Measurements from ENCODE around the gene ABI3BP.

ABI3BP gene

DNA sequence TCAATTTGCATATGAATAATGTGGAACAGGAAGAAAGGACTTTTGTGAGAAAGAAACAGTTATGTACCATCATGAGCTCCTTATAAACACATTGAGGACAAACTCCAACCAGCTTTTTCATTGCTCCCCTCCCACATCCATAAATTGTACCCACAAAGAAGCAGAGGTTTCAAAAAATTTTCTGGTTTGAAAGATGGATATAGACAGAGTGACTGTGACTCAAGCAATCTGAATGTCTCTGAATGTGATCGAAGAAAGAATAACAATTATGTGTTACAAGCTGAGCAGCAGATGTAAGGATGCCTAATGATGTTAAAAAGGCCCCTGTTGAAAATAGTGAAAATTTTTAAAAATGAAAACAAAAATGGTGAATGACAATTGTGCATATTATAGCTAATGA, 156.6 kb downstream of the ABI3BP start:
- no peak overlapping the region for H3K9ac ChIP-seq (ENCODE audit: low read depth, low read length)
- no peaks in the 10 kb centered on the region for H3K36me3 ChIP-seq (ENCODE audit: insufficient read depth, low read length)
- H3K9me3 ChIP-seq (ENCODE audit: control insufficient read depth, insufficient read depth, low read length) = no peaks in the 10 kb centered on the region; the same call in 1 of the 2 replicates
- 0 out of 2 replicates have a peak, but pooled peaks cover 3% of the 10 kb centered on the region for H3K4me1 ChIP-seq (ENCODE audit: insufficient read depth, low read length)

DNA sequence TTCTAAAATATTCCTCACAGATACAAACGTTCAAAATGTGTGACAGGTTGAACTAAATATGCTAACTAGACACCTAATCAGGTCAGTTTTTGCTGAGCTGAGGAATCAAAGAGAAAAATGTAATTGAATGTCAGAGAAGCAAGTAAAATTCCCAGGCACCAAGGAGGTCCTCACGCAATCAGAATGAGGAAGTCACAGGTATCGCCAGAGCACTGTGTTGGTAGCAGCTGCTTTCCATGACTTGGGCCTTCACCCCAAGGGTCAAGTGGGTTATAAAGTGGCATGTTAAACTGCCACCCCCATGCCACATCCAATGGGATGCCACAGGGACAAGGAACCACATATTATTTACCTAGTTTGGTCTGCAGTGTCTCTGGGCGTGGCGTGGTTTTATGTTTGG, 158.9 kb downstream of the ABI3BP start:
- 0 out of 2 replicates have a peak, but pooled peaks cover 3% of the 10 kb centered on the region for H3K4me1 ChIP-seq (ENCODE audit: insufficient read depth, low read length)
- no peaks in the 10 kb centered on the region; the same call in 1 of the 2 replicates for H3K9me3 ChIP-seq (ENCODE audit: control insufficient read depth, insufficient read depth, low read length)
- no peak overlapping the region for H3K9ac ChIP-seq (ENCODE audit: low read depth, low read length)
- H3K36me3 ChIP-seq (ENCODE audit: insufficient read depth, low read length) = no peaks in the 10 kb centered on the region

DNA sequence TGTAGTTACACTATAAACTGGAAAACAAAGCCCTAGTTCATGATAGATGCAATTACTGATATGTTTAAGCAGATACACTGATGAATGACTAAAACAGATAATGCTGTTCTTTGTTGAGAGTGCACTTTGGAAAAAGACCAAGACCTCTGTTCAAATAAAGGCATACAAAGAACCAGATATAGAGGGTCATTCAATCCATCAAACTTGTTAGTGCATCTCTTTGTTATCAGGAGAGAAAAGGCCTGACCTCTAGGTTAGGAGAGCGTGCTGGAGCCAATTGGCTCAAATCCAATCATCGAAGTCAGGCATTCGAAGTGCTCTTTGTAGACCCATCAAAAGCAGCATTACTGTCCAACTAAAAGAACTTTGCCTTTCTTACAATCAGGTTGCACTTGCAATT, 159.7 kb downstream of the ABI3BP start:
- Histone ChIP-seq H3K36me3 (ENCODE audit: insufficient read depth, low read length) (no peaks in the 10 kb centered on the region), H3K9me3 (ENCODE audit: control insufficient read depth, insufficient read depth, low read length) (no peaks in the 10 kb centered on the region; the same call in 1 of the 2 replicates), H3K4me1 (ENCODE audit: insufficient read depth, low read length) (0 out of 2 replicates have a peak, but pooled peaks cover 3% of the 10 kb centered on the region), H3K9ac (ENCODE audit: low read depth, low read length) (no peak overlapping the region)

DNA sequence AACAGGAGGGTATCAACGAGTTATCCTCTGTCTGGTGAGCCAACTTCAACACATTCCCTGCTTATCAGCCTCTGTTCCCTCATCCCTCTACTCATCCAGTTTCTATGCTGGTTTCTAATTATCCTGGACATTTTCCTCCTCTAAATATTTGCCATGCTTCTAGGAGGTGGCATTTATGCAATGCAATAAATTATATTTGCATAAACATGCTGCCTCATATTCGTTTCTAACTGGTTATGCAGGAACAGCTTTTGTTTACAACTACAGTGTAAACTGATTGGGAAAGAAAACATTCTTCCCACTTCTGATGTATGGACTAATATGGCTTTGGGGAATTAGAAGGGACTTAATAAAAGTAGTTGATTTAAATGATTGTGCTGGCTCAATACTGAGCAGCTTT, 161.6 kb downstream of the ABI3BP start:
- Histone ChIP-seq H3K9me3 (ENCODE audit: control insufficient read depth, insufficient read depth, low read length) (no peaks in the 10 kb centered on the region; the same call in 1 of the 2 replicates), H3K36me3 (ENCODE audit: insufficient read depth, low read length) (no peaks in the 10 kb centered on the region), H3K4me1 (ENCODE audit: insufficient read depth, low read length) (0 out of 2 replicates have a peak, but pooled peaks cover 1% of the 10 kb centered on the region), H3K9ac (ENCODE audit: low read depth, low read length) (no peak overlapping the region)

DNA sequence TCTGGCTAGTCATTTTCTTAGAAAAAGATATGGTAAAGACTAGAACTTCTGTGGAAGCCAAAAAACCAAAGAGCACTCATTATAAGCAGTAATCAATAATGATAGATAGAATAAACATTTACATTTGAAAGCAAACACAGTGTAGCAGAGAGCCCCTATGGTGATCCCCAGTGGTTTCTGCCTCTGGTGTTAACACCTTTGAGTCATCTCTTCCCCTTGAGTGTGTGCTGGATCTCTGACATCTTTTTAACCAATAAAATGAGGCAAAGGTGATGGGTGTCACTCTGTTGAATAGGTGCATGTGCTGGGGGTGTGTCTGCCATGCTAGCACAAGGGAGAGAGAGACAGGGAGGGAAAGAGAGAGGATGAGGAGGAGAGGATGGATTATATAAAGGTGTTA, 162.3 kb downstream of the ABI3BP start:
- H3K36me3 ChIP-seq (ENCODE audit: insufficient read depth, low read length) = no peaks in the 10 kb centered on the region
- no peaks in the 10 kb centered on the region for H3K4me1 ChIP-seq (ENCODE audit: insufficient read depth, low read length)
- no peaks in the 10 kb centered on the region; the same call in 1 of the 2 replicates for H3K9me3 ChIP-seq (ENCODE audit: control insufficient read depth, insufficient read depth, low read length)
- H3K9ac ChIP-seq (ENCODE audit: low read depth, low read length) = no peak overlapping the region

DNA sequence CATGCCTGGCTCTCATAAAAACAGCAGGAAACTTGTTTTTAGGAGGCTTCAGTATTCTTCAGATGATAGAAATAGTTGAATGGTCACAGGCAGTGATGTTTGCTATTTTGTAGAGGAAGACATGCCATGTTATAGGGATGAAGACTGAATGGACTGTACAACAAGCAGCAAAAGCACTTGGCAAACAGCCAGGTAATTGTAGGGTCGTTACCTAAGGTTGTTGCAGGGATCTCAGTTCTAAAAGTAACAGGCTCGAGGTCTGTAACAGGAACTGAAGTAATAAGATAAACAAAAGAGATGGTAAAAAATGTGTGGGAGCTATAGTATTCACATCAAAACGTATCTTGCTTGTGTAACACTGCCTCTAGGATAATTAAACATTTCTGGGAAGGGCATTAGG, 167.6 kb downstream of the ABI3BP start:
- Histone ChIP-seq H3K9ac (ENCODE audit: low read depth, low read length) (no peak overlapping the region), H3K4me1 (ENCODE audit: insufficient read depth, low read length) (no peaks in the 10 kb centered on the region), H3K9me3 (ENCODE audit: control insufficient read depth, insufficient read depth, low read length) (no peaks in the 10 kb centered on the region), H3K36me3 (ENCODE audit: insufficient read depth, low read length) (no peaks in the 10 kb centered on the region)

DNA sequence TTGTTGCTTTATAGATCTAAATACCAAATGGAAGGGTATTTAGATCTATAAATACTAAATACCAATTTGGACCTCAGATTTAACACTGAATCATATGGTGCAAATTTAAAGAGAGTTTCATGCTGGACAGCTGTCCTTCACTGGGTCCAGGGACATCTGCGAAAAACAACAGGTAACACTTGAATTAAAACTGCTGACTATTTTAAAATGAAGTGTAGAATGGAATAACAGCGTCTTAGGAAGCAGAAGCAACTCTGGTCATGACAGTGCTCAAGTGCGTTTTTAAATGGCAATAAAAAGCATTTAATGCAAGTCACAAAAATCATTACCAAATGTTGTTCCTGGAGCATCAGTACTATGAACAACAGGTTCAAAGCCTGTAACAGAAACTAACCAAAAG, 177.6 kb downstream of the ABI3BP start:
- H3K4me1 ChIP-seq (ENCODE audit: insufficient read depth, low read length) = no peaks in the 10 kb centered on the region
- H3K9me3 ChIP-seq (ENCODE audit: control insufficient read depth, insufficient read depth, low read length) = no peaks in the 10 kb centered on the region
- no peaks in the 10 kb centered on the region for H3K36me3 ChIP-seq (ENCODE audit: insufficient read depth, low read length)
- H3K9ac ChIP-seq (ENCODE audit: low read depth, low read length) = no peak overlapping the region

DNA sequence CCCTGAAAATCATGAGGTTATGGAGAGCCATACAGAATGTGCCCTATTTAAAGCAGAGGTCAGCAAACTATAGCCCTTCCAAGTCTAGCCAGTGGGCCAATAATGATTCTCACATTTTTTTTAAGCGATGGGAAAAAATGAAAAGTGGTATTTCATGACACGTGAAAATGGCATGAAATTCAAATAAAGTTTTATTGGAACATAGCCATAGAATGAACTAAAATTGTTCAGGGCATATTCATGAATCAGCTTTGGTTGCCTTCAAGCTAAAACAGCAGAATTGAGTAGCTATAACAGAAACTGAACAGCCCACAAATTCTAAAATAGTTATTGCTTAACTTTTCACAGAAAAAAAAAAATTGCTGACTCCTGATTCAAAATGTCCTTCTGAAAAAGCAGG, 179.4 kb downstream of the ABI3BP start:
- H3K36me3 ChIP-seq (ENCODE audit: insufficient read depth, low read length) = no peaks in the 10 kb centered on the region
- no peaks in the 10 kb centered on the region for H3K4me1 ChIP-seq (ENCODE audit: insufficient read depth, low read length)
- no peak overlapping the region for H3K9ac ChIP-seq (ENCODE audit: low read depth, low read length)
- H3K9me3 ChIP-seq (ENCODE audit: control insufficient read depth, insufficient read depth, low read length) = no peaks in the 10 kb centered on the region

DNA sequence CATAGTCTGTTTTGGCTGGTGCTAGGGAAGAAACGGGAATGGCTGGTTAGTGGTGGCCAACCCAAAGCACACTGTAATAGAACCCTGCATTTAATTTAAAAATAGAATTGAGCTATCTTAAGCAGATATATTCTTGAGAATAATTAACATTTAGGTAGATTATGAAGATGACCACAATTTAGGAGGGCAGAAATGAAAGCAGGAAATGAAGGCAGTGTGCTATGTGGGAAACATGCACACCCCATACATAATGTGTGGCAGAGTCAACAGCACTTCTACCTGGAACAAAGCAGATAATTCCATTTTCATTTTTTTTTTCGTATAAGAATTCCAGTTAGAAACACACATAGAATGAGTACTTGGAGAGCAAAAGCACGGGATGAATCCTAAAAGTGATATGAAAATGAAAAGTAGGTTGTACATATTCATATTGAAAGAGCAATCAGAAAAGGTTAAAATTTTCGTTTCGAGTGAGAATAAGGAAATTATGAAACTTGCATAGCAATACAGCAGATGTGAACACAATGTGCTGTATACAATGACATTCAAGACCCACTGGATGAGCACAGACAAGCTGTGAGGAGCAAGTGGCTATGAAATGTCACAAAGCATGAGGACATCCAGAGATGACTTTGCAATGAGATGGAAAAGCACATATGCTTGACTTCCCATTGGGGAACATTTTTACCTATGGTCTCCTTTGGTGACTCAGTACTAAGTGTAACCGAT, 181.3 kb downstream of the ABI3BP start:
- no peaks in the 10 kb centered on the region for H3K4me1 ChIP-seq (ENCODE audit: insufficient read depth, low read length)
- no peak overlapping the region for H3K9ac ChIP-seq (ENCODE audit: low read depth, low read length)
- no peaks in the 10 kb centered on the region for H3K36me3 ChIP-seq (ENCODE audit: insufficient read depth, low read length)
- no peaks in the 10 kb centered on the region for H3K9me3 ChIP-seq (ENCODE audit: control insufficient read depth, insufficient read depth, low read length)

DNA sequence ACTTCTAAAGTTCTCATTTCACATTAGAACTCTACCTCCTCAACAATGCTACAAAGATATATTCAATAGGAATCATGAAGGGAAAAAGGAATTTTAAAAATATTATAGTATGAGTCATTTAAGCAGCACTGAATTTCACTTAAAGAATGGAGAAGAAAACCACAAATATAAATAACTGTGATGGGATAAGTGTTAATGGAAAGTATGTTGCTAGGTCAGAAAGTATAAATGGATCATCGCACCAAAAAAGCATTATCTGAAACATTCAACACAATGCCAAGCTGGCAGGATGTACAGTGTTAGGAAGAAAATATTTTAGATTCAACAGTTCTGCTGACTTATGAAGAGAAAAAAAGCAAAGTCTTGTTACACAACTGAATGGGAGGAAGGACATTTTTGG, 182.6 kb downstream of the ABI3BP start:
- H3K9ac ChIP-seq (ENCODE audit: low read depth, low read length) = no peak overlapping the region
- no peaks in the 10 kb centered on the region for H3K9me3 ChIP-seq (ENCODE audit: control insufficient read depth, insufficient read depth, low read length)

DNA sequence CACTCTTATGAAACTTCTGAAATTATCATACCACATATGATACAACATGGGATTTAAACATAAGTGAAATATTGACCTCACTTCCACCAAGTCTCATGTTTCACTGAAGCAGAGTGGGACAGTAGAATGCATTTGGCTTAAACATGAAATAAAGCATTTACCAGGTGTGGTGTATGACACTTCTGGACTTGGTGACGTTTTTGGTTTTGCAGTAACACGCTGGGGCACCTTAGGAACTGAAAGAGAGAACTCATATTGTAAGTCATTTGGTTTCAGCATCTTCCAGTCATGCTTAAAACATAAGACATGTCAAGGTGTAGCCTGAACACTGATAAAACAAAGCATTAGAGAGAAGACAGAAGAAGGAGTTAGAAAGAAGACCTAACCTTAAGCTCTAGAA, 188.6 kb downstream of the ABI3BP start:
- no peaks in the 10 kb centered on the region for H3K9me3 ChIP-seq (ENCODE audit: control insufficient read depth, insufficient read depth, low read length)
- H3K36me3 ChIP-seq (ENCODE audit: insufficient read depth, low read length) = no peaks in the 10 kb centered on the region
- no peaks in the 10 kb centered on the region for H3K4me1 ChIP-seq (ENCODE audit: insufficient read depth, low read length)
- H3K9ac ChIP-seq (ENCODE audit: low read depth, low read length) = no peak overlapping the region

More for the DNA sequence above, 182.6 kb downstream of the ABI3BP start:
- no peaks in the 10 kb centered on the region for H3K36me3 ChIP-seq (ENCODE audit: insufficient read depth, low read length)
- H3K4me1 ChIP-seq (ENCODE audit: insufficient read depth, low read length) = no peaks in the 10 kb centered on the region

DNA sequence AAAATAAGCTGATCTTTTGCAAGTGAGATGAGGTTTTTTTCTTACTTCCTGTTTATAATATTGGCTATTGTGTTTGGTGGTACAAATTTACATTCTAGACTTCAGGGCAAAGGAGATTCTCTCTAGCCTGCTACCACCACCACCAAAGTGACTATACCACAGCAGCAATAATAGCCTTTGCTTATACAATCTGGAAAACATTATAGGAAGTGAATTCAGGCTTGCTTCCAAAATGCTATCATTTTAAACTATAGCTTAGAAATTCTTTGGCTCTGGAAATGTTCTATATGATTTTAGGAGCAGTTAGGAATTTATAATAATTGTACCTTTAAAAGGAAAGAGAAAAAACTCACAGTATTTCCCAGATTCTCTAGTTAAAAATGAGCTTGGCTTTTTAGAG, 189.5 kb downstream of the ABI3BP start:
- Histone ChIP-seq H3K4me1 (ENCODE audit: insufficient read depth, low read length) (no peaks in the 10 kb centered on the region), H3K9ac (ENCODE audit: low read depth, low read length) (no peak overlapping the region), H3K9me3 (ENCODE audit: control insufficient read depth, insufficient read depth, low read length) (no peaks in the 10 kb centered on the region), H3K36me3 (ENCODE audit: insufficient read depth, low read length) (no peaks in the 10 kb centered on the region)

DNA sequence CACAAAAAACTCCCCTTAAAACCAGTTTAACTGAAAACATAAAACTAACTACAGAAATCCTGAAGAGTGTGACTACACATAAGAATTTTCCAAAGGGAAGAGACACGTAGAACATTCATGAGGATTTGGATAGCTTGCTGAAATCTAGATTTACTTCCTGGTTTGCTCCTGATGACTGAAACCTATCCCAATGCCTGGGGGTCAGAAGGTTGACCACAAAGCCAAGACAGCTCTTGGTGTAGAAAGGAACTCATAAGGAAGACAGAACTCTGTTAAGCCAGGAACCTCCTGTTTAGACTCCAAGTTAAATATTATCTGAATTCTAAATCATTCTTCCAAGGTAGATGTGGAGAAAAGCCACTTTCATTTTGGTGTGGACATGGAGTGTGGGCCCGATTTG, 191.1 kb downstream of the ABI3BP start:
- no peak overlapping the region for H3K9ac ChIP-seq (ENCODE audit: low read depth, low read length)

DNA sequence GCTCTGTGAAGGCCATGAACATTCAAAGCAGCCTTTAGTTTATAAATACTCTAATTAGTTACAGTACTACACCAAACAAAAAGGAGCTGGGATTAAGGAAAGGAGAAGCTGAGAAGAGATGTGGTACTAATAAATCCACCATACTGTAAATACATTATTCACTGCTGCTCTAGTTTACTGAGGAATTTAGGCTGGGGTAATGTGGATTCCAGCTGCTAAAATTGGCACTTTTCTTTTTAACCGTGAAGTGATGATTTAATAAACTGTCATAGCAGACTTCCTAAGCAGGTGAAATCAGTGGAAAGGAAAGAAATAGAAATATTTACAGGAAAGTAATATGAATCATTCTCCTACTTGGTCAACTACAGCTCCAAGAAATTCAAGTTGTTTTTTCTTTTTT, 195.2 kb downstream of the ABI3BP start:
- Histone ChIP-seq H3K9ac (ENCODE audit: low read depth, low read length) (no peak overlapping the region), H3K4me1 (ENCODE audit: insufficient read depth, low read length) (no peaks in the 10 kb centered on the region), H3K9me3 (ENCODE audit: control insufficient read depth, insufficient read depth, low read length) (no peaks in the 10 kb centered on the region), H3K36me3 (ENCODE audit: insufficient read depth, low read length) (no peaks in the 10 kb centered on the region)

More for the DNA sequence above, 191.1 kb downstream of the ABI3BP start:
- no peaks in the 10 kb centered on the region for H3K4me1 ChIP-seq (ENCODE audit: insufficient read depth, low read length)
- no peaks in the 10 kb centered on the region for H3K9me3 ChIP-seq (ENCODE audit: control insufficient read depth, insufficient read depth, low read length)
- H3K36me3 ChIP-seq (ENCODE audit: insufficient read depth, low read length) = no peaks in the 10 kb centered on the region

DNA sequence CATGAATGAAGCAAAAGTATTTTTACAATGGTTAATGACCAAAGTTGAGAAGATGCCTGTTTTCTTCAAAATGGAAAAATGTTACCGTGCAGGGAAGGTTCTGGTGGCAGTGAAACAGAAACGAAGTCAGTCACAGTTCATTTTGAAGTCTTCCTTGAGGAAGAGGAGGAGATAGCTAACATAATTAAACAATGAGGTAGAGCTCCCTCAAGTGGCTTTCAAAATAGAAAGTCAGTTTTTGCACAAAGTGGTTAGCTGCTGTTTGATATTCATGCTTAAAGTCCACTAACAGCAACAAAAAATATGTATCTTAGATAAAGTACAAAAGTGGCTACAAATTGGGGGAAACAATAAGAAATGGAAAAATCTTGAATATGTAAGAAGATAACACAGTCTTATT, 196.7 kb downstream of the ABI3BP start:
- no peak overlapping the region for H3K9ac ChIP-seq (ENCODE audit: low read depth, low read length)
- H3K36me3 ChIP-seq (ENCODE audit: insufficient read depth, low read length) = no peaks in the 10 kb centered on the region
- H3K9me3 ChIP-seq (ENCODE audit: control insufficient read depth, insufficient read depth, low read length) = no peaks in the 10 kb centered on the region
- H3K4me1 ChIP-seq (ENCODE audit: insufficient read depth, low read length) = no peaks in the 10 kb centered on the region
